ENCODE measurements around the gene PSMC3IP.

The PSMC3IP gene

DNA sequence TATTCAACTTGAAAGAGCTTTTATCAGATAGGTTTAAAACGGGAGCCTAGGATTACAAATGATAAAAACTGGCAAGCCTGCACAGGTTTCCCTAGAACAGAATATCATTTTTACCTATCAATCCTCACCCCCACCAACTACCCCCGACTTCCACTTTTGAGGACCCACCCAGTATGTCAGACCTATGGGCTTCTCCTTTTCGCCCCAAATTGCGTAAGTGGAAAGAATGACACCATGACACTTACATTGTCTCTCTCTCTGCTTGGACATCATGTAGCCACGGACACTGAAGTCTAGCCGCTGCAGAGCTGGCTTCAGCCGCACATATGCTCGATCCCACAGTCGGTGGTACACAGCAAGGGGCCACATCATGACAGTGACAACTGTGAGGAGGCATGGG lies 7.4 kb upstream of the PSMC3IP start:
- no peak for DNase-seq

DNA sequence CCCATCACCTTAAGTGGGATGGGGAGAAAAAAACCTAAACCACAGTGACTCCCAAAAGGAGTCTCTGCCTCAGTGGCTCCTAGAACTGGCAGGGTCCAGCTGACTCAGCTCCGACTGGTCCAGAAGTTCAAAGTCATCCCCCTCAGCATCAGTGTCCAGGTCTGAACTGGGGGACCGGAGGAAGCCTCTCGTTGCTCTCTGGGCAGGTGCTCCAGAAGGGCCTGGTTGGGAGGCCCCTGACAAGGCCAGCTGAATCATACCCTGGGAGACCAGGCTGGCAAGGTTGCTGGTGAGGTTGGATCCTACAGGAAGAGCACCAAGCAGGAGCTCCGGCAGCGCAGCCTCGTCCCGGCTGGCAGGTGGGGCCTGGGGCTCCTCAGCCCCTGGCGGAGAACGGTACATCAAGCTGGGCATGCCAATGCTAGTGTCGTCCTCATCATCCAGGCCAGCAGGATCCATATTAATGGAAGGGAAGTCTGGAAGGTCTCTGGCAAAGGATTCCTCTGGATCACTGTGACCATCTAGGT lies 4.3 kb upstream of the PSMC3IP start:
- no peak for DNase-seq

DNA sequence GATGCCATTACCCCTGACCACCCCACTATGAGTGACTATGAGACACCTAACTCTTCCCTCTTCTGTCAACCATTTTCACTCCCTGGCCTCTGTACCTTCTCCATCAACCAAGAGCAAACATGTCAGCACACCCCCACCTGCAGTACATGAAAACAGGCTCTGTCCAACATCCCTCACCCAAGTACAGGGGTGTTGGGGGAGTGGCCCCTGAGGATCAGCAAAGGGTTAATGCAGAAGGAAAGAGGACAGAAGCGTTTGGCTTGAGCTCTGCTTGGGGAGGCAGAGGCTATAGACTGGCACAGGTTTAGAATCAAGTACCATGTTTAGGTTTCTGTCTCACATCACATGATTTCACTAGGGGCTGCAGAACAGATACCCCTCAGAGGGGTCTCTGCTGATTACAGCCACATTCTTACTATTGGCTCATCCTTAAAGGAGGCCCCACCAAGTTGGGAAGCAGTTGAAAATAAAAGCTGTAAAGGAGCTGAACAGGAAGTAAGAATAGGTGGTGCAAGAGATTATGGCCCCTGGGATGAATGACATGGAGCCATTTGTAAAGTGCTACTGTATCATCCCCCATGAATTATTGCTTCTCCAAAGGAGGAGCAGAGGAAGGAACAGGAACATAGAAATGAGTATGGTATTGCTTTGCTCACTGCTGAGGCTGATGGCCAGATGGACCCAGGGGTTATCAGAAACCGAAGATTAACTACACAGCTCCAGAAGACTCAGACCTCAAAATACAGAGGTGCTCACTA lies 2.4 kb upstream of the PSMC3IP start:
- DNase-seq, result no peak

DNA sequence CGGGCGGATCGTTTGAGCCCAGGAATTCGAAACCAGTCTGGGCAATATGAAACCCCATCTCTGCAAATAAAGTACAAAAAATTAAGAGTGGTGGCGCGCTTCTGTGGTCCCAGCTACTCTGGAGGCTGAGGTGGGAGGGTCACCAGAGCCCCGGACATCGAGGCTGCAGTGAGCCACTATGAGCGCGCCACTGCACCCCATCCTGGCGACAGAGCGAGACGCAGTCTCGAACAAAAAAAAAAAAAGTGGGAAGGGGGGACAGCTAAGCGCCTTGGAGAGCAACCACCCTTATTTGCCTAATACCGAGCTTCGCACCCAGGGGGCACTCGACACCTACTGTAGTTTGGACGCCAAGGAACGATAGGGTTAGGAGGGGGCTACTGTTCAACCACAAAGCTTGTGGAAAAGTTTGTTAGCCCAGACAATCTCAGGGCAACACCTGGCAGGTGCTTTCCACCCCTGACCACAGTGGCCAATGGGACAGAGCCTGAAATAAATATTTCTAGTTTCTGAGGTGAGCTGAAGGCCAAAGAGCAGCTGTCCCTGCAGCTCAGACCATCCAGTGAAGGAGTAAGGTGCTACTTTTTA lies 847 bp upstream of the PSMC3IP start:
- peak; percentile 80 for DNase-seq

DNA sequence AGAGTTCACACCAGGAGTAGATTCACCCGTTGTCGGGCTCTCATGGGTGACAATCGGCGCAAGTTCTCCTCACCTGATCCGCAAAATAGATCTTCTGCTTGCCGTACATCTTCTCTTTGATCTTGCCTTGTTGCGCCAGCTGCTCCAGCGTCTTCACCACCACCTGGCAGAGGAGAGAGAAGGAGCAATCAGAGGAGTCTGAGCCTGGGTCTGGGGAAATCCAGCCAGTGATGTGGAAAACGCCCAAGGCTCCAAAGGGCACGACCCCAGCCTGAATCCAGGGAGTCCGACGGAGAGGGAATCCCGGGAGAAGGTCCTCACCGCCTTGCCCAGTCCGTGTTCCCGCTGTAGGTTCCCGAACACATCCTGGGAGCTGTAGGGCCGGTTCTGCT lies 393 bp downstream of the PSMC3IP start:
- no peak for DNase-seq

DNA sequence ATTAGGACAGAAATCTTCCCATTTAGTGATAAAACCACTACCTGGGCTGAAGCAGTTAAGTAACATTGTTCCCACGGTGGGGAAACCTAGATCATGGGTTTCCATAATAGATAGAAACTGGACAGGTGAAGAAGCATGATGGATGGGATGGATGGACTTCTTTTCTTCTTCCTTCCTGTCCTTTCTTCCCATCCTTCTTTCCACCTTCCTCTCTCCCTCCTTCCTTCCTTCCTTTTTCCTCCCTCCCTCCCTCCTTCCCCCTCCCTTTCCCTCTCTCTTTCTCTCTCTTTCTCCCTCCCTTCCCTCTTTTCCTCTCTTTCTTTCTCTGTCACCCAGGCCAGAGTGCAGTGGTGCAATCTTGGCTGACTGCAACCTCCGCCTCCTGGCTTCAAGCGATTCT lies 3.1 kb downstream of the PSMC3IP start:
- DNase-seq, result no peak

DNA sequence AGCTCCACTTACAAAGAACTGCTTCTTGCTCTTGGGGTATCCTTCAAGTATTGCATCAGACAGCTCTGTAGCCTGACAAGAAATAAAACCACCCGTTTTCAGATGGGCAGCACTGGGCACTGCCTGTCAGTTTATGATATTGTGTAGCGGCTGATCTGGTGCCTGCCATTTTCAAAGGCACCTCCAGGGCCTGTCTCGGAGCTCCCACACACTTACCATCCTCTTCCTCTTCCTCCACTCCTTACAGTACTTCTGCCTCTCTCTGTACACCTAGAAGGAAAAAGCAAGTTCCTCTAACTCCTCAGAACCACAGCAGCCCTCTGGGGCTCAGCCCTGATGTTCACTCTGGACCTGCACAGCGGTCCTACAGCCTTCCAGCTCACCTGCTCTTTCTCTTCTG lies 4.4 kb downstream of the PSMC3IP start:
- DNase-seq, result no peak

DNA sequence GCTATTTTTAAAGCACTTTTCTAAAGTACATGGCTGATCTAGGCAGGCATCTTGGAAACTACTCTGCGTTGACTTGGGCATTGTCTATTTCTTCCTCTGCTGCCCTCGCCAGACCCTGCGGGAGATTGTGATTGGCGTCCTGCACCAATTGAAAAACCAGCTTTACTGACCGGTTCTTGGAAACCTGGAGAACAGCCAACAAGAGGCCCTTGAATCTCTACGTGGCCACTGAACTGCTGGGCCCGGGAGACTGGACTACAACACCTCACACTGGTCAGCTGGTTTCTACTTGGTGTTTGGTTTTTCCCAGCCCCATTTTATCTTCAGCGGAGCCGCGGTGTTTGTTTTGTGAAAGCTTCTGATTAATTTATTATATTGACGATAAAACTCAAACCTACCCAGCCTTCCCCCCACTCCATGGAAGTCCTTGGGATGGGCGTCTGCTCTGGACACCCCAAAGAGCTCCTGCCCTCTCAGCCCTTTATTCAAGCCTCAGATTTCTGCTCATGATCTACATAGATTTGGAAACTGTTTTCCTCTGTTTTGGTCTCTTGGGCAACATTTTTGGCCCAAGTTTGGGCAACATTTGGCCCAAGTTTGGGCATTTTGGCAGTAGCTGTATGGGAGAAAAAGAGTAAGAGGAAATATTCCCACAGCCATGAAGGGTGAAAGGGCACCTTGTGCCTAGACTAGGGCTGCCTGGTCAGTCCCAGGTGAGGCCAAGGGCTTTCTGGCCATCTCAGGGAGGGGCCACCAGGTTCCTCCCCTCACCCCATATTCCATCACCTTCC lies 5.9 kb downstream of the PSMC3IP start:
- DNase-seq, result no peak

DNA sequence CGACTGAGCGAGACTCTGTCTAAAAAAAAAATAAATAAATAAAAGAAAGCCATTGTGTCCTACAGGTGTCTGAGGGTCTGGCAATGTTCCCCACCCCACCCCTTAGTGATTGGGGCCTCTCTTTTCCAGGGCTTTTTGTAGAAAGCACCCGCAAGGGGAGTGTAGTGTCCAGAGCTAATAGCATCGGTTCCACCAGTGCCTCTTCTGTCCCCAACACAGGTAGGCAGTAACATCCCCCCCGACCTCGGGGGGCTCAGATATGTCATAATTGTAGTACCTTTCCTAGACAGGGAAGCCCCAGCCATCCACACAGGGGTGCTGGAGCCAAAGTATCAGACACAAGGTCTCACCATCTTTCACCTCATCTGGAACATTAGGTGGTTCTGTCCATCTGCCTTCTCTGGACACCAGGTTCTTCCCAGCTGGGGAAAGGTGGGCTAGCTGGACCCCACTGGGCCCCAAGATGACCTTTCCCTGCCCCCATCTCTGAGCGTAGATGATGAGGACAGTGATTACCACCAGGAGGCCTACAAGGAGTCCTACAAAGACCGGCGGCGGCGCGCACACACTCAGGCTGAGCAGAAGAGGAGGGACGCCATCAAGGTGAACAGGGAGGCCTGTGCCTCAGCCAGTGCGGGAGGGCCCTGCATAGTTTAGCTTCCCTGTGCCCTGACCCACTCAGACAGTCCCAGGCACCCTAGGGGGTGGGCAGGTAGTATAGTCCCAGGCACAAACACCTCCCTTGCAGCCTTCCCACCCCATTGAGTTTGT lies 9.0 kb downstream of the PSMC3IP start:
- no peak for DNase-seq

DNA sequence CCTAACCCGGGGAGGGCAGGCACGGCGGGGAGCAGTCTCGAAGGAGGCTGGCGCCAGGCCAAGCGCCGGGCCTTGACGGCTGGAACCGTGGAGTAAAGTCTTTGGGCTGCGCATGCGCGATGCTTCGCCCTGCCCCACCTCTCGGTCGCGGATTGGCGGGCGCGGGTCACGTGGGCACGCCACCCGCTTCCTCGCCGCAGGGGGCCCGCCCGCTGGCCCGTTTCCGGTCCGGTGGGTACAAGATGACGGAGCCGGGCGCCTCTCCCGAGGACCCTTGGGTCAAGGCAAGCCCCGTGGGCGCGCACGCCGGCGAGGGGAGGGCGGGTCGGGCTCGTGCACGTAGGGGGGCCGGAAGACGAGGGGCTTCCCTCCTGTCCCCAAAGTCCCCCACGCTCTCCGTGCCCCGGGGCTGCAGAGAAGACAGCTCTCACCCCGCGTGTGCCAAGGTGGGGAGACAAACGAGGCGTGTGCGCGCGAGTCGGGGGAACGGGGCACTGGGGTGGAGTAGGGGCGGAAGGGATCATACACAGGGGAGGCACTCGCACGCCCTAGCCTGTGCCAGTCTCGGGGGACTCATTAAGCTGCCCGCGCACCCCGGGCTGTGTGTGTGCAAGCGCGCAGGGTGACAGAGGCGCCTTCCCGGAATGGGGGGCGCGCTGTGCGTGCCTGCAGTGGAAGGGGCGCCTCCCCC lies 10.5 kb downstream of the PSMC3IP start, which contains the start of gene MLX:
Gene MLX (plus strand): TSS at position 218 of the 691 bp plus-strand sequence. CDS start 25 bp downstream, at position 243.
- peak; percentile 95 for DNase-seq

DNA sequence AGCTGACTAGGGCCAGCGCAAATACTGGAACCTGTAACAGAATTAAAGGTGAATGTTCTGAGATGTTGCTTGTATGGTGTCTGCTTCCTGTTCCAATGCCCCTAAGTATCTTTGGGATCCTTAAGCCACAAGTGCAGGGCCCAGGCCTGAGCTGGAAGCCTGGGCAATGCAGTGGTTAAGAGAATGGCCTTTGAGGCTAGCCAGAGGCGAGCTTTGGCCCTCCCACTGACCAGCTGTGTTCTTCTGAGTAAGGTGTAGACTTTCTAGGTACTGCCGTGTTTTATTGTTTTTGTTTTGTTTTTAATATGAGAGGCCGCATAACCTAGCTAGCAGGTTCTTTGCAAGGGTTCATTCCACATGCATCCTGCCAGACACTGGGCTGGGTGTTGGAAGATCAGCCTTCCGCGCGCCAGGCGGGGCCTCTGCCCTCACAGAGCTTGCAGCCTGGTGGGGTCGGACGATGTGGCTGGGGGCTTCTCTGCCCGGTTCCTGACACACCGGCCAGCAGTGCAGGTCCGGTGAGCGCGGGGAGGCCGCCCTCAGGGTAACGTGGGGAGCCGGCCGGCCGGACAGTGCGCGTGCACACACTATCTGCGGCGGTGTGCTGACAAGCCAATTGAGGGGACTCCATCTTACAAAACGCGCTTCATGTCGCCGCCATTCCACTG lies 11.2 kb downstream of the PSMC3IP start:
- no peak for DNase-seq

DNA sequence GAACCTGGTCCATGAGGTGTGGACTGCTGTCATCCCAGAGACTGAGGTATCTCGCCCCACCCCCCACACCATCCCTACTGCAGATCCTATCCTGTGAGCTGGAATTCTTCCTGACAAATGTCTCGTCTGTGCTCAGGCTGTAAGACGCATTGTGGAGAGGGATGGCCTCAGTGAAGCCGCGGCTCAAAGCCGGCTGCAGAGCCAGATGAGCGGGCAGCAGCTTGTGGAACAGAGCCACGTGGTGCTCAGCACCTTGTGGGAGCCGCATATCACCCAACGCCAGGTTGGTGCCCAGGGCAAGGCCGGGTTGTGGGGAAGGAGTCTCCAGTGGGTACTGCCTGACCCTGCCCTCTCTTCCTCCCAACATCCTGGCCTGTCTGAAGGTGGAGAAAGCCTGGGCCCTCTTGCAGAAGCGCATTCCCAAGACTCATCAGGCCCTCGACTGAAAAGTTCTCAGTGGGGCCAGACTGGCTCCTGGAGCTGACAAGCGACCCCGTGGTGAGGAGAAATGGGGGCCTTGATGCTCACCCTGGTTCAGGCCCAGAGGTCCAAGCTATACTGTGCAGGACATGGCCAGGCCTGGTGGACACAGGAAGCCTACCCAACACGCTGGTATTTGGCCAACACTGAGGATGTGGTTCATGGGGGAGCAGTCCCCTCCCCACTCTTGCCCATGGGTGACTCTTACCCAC lies 11.9 kb downstream of the PSMC3IP start:
- no peak for DNase-seq

DNA sequence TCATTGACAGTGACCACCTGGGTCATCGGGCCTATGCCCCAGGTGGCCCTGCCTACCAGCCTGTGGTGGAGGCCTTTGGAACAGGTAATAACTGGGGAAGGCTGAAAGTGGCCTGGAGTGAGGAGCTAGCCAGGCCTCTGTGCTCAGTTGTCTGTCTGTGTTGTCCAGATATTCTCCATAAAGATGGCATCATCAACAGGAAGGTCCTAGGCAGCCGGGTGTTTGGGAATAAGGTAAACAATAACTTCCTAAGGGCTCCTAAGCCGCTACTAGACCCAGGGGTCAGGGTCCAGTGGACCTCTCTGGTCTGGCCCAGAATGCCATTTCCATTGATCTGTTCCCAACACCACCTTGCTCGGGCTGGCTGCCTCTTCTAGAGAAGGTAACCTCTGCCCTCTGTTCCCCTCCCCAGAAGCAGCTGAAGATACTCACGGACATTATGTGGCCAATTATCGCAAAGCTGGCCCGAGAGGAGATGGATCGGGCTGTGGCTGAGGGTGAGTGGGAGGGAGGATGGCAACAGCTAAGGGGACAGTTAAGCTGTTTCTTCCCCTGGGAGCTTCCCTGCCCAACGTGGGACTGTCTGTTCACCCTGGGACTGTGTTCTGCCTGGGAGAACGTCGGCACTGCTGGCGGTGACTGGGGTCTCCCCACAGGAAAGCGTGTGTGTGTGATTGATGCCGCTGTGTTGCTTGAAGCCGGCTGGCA lies 12.6 kb downstream of the PSMC3IP start:
- no peak for DNase-seq

DNA sequence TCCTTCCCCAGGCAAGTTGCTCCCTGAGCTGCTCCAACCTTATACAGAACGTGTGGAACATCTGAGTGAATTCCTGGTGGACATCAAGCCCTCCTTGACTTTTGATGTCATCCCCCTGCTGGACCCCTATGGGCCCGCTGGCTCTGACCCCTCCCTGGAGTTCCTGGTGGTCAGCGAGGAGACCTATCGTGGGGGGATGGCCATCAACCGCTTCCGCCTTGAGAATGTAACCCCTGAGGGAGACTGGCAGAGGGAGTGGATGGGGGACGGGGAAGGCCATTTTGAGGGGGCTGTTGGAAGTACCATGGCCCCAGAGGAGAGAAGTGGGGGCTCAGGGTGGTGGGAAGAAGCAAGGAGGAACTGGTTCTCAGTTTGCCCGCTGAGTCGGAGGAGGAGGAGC lies 13.6 kb downstream of the PSMC3IP start:
- no peak for DNase-seq

DNA sequence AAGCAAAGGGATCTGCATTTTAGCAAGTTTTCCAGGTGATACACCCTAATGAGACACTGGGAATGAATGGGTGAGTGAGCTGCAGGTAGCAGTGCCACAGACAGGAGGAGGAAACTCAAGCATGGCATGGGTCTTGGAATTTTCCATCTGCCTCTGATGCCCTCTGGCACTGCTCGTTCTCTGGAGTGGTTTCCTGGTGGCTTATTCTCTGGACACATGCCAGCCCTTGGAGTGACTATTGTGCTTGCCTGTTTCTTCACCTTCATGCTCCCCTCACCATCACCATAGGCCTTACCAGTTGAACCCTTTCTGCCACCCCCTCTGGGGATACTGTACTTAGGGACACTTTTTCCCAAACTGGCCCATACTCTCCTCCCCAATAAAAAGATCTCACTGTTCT lies 14.0 kb downstream of the PSMC3IP start:
- DNase-seq, result no peak

DNA sequence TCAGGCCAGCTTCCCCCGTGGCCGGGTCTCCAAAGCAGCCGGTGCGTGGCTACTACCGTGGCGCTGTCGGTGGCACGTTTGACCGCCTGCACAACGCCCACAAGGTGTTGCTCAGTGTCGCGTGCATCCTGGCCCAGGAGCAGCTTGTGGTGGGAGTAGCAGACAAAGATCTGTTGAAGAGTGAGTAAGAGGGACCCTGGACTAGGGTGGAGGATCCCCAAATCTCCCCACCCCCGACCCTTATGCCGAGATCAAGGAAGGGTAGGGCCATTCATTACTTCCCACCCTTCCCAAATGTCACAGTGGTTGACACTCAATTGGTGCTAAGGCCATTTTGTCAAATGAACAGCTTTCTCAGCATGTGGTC lies 14.4 kb downstream of the PSMC3IP start:
- no peak for DNase-seq

DNA sequence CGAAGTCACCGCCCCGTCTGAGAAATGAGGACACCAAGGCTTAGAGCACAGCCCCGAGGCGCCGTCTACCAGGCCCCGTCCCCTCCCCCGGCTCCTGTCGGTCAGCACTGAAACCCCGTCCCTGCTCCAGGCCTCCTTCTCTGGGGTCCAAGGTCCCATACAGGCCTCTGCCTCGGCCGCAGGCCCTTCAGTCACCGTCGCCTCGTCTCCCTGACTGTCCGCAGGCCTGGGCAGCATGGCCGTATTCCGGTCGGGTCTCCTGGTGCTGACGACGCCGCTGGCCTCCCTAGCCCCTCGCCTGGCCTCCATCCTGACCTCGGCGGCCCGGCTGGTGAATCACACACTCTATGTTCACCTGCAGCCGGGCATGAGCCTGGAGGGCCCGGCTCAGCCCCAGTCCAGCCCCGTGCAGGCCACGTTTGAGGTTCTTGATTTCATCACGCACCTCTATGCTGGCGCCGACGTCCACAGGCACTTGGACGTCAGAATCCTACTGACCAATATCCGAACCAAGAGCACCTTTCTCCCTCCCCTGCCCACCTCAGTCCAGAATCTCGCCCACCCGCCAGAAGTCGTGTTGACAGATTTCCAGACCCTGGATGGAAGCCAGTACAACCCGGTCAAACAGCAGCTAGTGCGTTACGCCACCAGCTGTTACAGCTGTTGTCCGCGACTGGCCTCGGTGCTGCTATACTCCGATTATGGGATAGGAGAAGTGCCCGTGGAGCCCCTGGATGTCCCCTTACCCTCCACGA lies 15.0 kb downstream of the PSMC3IP start:
- DNase-seq, result no peak

DNA sequence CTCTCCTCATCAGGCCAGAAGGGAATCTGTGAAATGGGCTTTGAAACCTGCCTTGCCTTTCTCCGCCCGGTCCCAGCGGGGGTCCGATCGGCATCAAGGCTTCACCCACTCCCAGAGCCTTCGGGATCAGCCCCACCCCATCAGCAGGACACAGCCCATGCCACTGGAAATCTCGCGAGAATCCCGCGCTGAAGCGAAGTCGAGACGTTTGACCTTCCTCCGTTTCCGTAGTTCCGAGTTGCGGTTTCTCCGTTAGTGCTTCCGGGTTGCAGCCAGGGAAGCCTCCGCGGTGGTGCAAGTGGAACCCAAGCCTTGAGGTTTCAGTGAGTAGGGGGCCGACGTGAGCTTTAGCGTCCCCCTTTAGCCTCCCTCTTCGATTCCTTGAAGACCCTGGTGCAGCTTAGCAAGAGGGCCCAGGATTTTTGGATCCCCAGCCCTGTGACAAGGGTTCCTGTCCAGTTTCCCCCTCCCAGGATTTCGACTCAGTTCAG lies 15.6 kb downstream of the PSMC3IP start, which contains the start of gene COASY:
Gene COASY (plus strand): TSS at position 252 of the 491 bp plus-strand sequence. CDS start 475 bp downstream, outside the sequence.
- peak; percentile 96 for DNase-seq

DNA sequence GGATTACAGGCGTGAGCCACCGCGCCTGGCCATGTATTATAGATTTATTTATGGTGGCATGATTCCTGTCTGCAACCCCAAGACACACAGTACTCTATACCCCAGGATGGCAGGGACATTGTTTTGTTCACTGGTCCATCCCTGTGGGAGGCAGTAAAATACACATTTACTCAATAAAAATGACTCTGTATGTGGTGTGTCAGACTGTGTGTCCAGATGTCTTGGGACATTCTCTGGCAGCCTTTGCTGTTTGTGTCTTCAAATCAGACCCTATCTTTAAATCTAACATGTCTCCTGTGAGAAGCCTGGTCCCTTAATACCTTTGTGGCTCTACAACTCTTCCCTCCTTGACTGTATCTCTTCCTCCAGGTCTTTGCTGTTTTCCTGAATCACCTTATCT lies 17.3 kb downstream of the PSMC3IP start:
- DNase-seq, result no peak
